GM12878 (cell line): ENCODE measurements around the gene GRHL1. TPM values are rescaled to one million over a fixed set of nuclear protein-coding genes. Genes with fewer than 3 reads are reported as not detected.

ENCODE experiments used
- ATAC-seq: fragments of 200-7000 bp; cut with Tn5 transposase; 3 replicates; pipeline ENCODE4 v1.9.1; 2020; ENCODE audit warnings: mild to moderate bottlenecking, moderate library complexity
- BruUV-seq: library from RNA; stranded (reverse); fragments of 400-500 nt; replicated peaks from 2 replicates; lab custom pipeline; 2021; lab: Mats Ljungman, UMichigan
- CTCF ChIA-PET: fragments of 300-600 bp; sonication (Branson Sonifier 250); formaldehyde crosslinking; extraction: SDS; loops from one replicate; lab custom pipeline; 2021; ENCODE audit warnings: inconsistent platforms; lab: Yijun Ruan, JAX
- POLR2A ChIA-PET: fragments of 350-600 bp; formaldehyde crosslinking; extraction: SDS; loops from one replicate; lab custom pipeline; 2021; ENCODE audit warnings: inconsistent platforms; lab: Charles Lee
- RAD21 ChIA-PET: fragments of 300-600 bp; sonication (Branson Sonifier 250); formaldehyde crosslinking; loops from one replicate; lab custom pipeline; 2023; ENCODE audit warnings: antibody characterized with exemption; ENCODE audit not compliant: unreplicated experiment; lab: Charles Lee
- SMC1A ChIA-PET: fragments of 300-600 bp; sonication (Branson Sonifier 250); formaldehyde crosslinking; loops from one replicate; lab custom pipeline; 2023; ENCODE audit not compliant: unreplicated experiment, uncharacterized antibody; lab: Charles Lee
- DNase-seq: peaks from one replicate; pipeline ENCODE4 v3.0.0-alpha.2; 2011; ENCODE audit warnings: low read depth, low spot score
- FAIRE-seq: peaks from 3 replicates; lab custom pipeline; 2011; peaks lifted over from hg19 to GRCh38; lab: Jason Lieb, UNC
- H2AFZ ChIP-seq: 2 replicates; pipeline ENCODE4 v1.6.0; 2011; ENCODE audit warnings: low read depth, low read length, control low read depth; ENCODE audit not compliant: control insufficient read depth
- H3K27ac ChIP-seq: 2 replicates; pipeline ENCODE4 v1.5.1; 2011; ENCODE audit warnings: control low read depth; ENCODE audit not compliant: control insufficient read depth, insufficient read depth
- H3K27me3 ChIP-seq, 2 experiments: replicated peaks in 1 of 2; 2 replicates each; pipeline versions ENCODE4 v1.6.0 to v1.6.1; 2011; ENCODE audit warnings: low read length in 1 of 2; ENCODE audit not compliant: control insufficient read depth in 2 of 2, insufficient read depth in 2 of 2
- H3K36me3 ChIP-seq, 2 experiments: 2 replicates each; pipeline ENCODE4 v1.5.1; 2011; ENCODE audit warnings: low read length in 1 of 2; ENCODE audit not compliant: control insufficient read depth in 2 of 2, insufficient read depth in 2 of 2
- H3K4me1 ChIP-seq: 2 replicates; pipeline ENCODE4 v1.6.1; 2011; ENCODE audit warnings: mild to moderate bottlenecking, low read length, moderate library complexity, mixed read lengths; ENCODE audit not compliant: control insufficient read depth, insufficient read depth
- H3K4me2 ChIP-seq: 2 replicates; pipeline ENCODE4 v1.6.0; 2011; ENCODE audit warnings: control low read depth; ENCODE audit not compliant: control insufficient read depth, insufficient read depth
- H3K4me3 ChIP-seq: fragments of 200-600 bp; sonication (generic); 2 replicates; pipeline ENCODE4 v1.5.1; 2016
- H3K79me2 ChIP-seq: 2 replicates; pipeline ENCODE4 v1.6.0; 2011; ENCODE audit warnings: low read length; ENCODE audit not compliant: control insufficient read depth, insufficient read depth
- H3K9ac ChIP-seq: 2 replicates; pipeline ENCODE4 v1.8.0; 2011; ENCODE audit warnings: low read length, control low read depth, mixed read lengths; ENCODE audit not compliant: control insufficient read depth, insufficient read depth
- H3K9me3 ChIP-seq: replicated peaks from 3 replicates; pipeline ENCODE4 v1.5.1; 2011; ENCODE audit warnings: mild to moderate bottlenecking, low read length; ENCODE audit not compliant: control insufficient read depth, insufficient read depth
- H4K20me1 ChIP-seq: 2 replicates; pipeline ENCODE4 v1.6.0; 2011; ENCODE audit not compliant: control insufficient read depth, insufficient read depth
- MTA2 ChIP-seq: fragments of 450-650 bp; IDR thresholded peaks from 2 replicates; pipeline ENCODE4 v1.6.1; 2016; ENCODE audit warnings: low read depth, mild to moderate bottlenecking, moderate library complexity
- NFYB ChIP-seq: IDR thresholded peaks from 2 replicates; pipeline ENCODE4 v1.6.1; 2011; ENCODE audit warnings: low read depth, mild to moderate bottlenecking, low read length, improper control_type of control experiment, moderate library complexity; ENCODE audit not compliant: insufficient read depth
- ZNF24 ChIP-seq: fragments of 450-650 bp; IDR thresholded peaks from 2 replicates; pipeline ENCODE4 v1.6.1; 2017; ENCODE audit warnings: antibody characterized with exemption, mild to moderate bottlenecking
- ZNF384 ChIP-seq: IDR thresholded peaks from 2 replicates; pipeline ENCODE4 v1.6.1; 2012; ENCODE audit warnings: low read depth, mild to moderate bottlenecking, low read length, improper control_type of control experiment, borderline replicate concordance
- WGBS: methylation state at CpG from one replicate; pipeline ENCODE4 v1.1.6; 2016; ENCODE audit warnings: low lambda C conversion rate; ENCODE audit not compliant: insufficient replicate concordance, insufficient coverage; ENCODE audit errors: missing lambda C conversion rate; 5-methylcytosine and 5-hydroxymethylcytosine counted together
- in situ Hi-C: fragments of 300-500 bp; cut with MboI; formaldehyde crosslinking; loops from 9 replicates; pipeline ENCODE4 v1.14.3; 2018; ENCODE audit warnings: mixed read lengths
- intact Hi-C: fragments of 100-400 bp; cut with micrococcal nuclease; formaldehyde crosslinking; loops from one replicate; pipeline ENCODE4 v1.14.2; 2022; ENCODE audit not compliant: unreplicated experiment
- polyA plus RNA-seq, 11 experiments: library from polyadenylated mRNA; depleted of rRNA in 4 of 11; unstranded in 6 of 11; stranded (reverse) in 5 of 11; fragments of >200 nt; fragmentation: Nextera tagmentation in 4 of 11; fragmentation: Illumina TruSeq in 1 of 11; extraction: Ambion mirVana in 4 of 11; extraction: Trizol in 1 of 11; gene quantifications; 1 replicate in 1 of 11; 2 replicates in 10 of 11; pipeline versions ENCODE4 v1.2.1 to v1.2.3, GENCODE V29; 2011 to 2016; ENCODE audit warnings: inconsistent platforms in 2 of 11, missing spikeins in 2 of 11, low read depth in 1 of 11
- total RNA-seq, 4 experiments: library from RNA; depleted of rRNA in 3 of 4; stranded (reverse); fragments of >200 nt in 3 of 4; fragmentation: Illumina TruSeq in 1 of 4; extraction: Trizol in 1 of 4; gene quantifications; 2 replicates each; pipeline versions ENCODE4 v1.2.1 to v1.2.3, GENCODE V29; 2013 to 2021

The GRHL1 gene
- total and polyA plus RNA-seq, 10 of the 15 experiments (the other 5 are each of a cell fraction or from before 2014, with no cell fraction given): 0.09 to 0.81 (median 0.28) TPM; not detected in 1

- no peaks in the 10 kb centered on the region for H3K9me3 ChIP-seq
- ATAC-seq (no peak), DNase-seq (no peak), FAIRE-seq (no peak)
- ChIA-PET CTCF (interaction anchor here (1.1 to 1.7 kb wide), 2 partner anchors 21 to 68 kb away, joined by 6 read pairs; no protein-coding TSS in a partner anchor), RAD21 (no interaction called here), SMC1A (interaction anchor here (0.6 kb wide), 1 partner anchor 61 kb away, joined by 4 read pairs; no protein-coding TSS in a partner anchor), POLR2A (no interaction called here)
- no peak overlapping the region for H3K27ac ChIP-seq
- H3K79me2 ChIP-seq: no peaks in the 10 kb centered on the region
- H4K20me1 ChIP-seq: no peaks in the 10 kb centered on the region
- in situ Hi-C loops: no loop called here
- H3K9ac ChIP-seq: no peak overlapping the region
- H3K4me1 ChIP-seq: no peaks in the 10 kb centered on the region
- no peak overlapping the region for H2AFZ ChIP-seq
- no peak overlapping the region for H3K4me3 ChIP-seq
- TF ChIP-seq MTA2 (no peak), NFYB (peak; percentile 56), ZNF24 (no peak), ZNF384 (no peak)
- no peaks in the 10 kb centered on the region for H3K27me3 ChIP-seq
- WGBS: 83% methylated on average over 17 of the region's 17 CpGs
- intact Hi-C loops: no loop called here
- no TSS peak for BruUV-seq
- no peak overlapping the region for H3K4me2 ChIP-seq
- H3K36me3 ChIP-seq: no peaks in the 10 kb centered on the region
These were observed 54.2 kb downstream of the GRHL1 start for GRCh38 chr2:10005461-10006235.
